KBM-7 (cell line): ENCODE measurements around the gene WDR93.
A peak's percentile ranks its signal among the peaks of the same experiment; 100 is the strongest.

Experiments
- DNase-seq: peaks from one replicate; pipeline ENCODE4 v3.0.0-alpha.2; 2015
- in situ Hi-C: fragments of 300-500 bp; cut with MboI; formaldehyde crosslinking; loops from 2 replicates; pipeline ENCODE4 v1.14.3; 2020; ENCODE audit warnings: low sequenced_read_pairs, low pct_unique_long_range_greater_than_20kb, mixed read lengths

Gene WDR93

DNA sequence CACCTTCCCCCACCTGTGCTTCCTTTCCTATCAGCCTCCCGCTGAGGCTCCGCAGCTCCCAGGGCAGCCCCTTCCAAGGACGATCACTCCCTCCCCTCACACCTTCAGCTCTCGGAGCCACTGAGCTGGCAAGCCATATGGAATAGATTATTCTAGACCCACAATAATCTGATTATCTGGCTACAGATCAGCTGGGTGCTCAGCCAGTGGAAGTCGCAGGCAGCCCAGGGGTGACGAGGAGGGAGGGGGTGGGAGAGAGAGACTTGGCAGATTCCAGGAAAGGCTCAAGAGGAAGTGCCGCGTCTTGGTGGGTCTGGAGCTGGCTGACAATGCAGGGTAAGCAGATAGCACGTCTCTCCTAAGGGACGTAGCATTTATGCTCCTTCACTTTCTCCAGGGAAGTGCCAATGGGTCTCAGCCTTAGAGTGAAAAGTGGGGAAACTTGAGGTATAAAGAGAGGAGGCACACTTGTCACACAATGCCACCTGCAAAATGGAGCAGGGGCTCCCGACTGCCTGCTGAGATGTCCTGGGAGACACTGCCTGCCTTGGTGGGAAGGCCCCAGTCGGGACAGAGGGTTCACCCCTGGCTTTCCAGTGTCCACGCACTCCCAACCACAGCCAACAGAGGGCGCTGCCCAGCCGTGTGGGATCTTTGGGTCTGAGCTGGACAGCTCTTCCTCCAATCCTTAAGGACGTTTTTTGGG lies 69.8 kb downstream of the WDR93 start:
- peak; percentile 90 for DNase-seq
- in situ Hi-C loops = loop anchor here (25.0 kb wide), 2 partner anchors 127 to 327 kb away; partner anchors contain the start of gene AP3S2

GRCh38 chr15:89761009-89761831 lies 70.6 kb downstream of the WDR93 start:
- DNase-seq = no peak
- in situ Hi-C loops = loop anchor here (25.0 kb wide), 2 partner anchors 126 to 326 kb away; partner anchors contain the start of gene AP3S2

DNA sequence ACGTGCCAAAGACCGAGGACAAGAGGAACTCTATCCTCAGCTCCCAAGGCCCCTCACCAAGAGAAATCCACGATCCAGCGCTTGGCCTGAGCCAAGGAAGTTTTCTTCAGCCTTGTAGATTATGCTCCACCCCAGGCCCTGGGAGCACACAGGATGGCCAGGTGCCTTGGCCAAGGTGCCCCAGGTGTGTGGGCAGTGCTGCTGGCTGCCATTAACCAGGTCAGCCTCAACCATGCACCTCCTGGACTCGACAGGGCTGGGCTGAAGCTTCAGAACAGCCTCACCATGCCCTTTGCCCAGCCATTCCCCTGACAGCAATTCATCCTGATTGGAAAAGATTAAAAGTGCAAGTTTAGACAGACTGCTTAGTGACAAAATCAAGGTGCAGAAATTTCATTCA lies 71.3 kb downstream of the WDR93 start:
- DNase-seq = no peak
- in situ Hi-C loops = loop anchor here (25.0 kb wide), 2 partner anchors 125 to 325 kb away; partner anchors contain the start of gene AP3S2

GRCh38 chr15:89765694-89766093 lies 75.1 kb downstream of the WDR93 start:
- no peak for DNase-seq
- in situ Hi-C loops = loop anchor here (25.0 kb wide), 2 partner anchors 122 to 322 kb away; partner anchors contain the start of gene AP3S2

DNA sequence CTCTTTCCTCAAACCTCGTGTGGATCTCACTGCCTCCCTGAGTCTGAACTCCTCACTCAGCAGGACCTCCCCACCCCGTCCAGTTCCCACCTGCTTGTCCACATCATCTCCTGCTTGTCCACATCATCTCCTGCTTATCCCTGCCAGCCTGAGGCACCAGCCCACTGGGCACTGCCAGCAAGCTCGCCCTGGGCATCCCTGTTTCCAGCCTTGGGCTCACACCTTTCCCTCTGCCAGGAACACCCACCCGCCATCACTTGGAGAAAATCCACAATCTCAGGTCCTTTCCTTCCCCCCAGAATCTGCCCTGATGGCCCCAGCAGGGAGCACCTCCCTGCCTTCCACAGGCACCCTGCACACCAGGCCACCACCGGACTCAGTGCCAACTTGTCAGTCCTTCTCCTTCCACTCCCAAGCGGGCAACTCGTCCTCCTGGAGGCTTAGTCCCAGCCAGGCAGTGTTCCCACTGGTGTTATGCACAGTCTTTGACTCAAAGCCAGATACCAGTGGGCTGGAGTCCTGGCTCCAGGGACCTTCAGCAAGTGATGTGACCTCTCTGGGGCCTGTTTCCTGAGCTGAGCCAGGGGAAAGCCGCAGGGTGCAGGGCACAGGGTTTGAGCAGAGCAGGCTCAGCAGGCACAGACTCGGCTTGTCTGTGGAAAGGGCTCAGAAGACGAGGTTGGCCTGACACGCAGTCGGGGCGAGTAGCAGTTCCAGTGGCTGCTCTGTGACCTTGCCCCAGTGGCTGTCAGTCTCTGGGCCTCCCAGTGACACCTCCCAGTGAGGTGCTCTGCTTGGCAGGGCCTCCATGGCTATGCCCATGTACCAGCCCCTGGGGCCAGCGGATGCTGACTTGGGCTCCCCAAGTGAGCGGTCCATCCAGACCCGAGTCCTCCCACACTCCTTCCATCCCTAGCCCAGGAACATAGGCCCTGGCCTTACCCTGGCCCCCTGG lies 76.0 kb downstream of the WDR93 start:
- no peak for DNase-seq
- in situ Hi-C loops = loop anchor here (25.0 kb wide), 2 partner anchors 121 to 321 kb away; partner anchors contain the start of gene AP3S2

DNA sequence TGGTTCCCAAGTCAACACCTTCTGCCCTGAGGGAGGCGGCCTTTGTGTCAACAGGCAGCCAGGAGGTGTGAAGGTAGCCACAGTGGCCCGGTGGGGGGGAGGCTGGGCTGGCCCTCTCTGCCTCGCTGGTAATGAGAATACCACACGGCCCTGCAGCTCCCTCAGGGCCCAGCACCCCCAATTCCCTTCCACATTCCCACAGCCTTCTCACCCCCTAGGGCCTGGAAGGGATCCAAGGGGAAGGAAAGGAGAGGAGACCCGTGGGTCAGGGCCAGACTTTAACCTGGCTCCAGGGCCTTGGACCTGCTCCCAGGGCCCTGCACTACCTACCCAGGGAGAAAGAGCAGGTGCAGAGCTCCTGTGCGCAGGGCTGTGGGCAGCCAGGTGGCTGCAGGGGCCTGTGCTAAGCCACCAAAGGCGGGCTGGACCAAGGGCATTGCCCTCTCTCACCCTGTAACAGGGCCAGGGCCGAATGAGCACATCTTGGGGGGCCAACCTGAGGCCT lies 76.9 kb downstream of the WDR93 start:
- DNase-seq = no peak
- in situ Hi-C loops = loop anchor here (25.0 kb wide), 2 partner anchors 120 to 320 kb away; partner anchors contain the start of gene AP3S2

- DNase-seq = no peak
- in situ Hi-C loops = loop anchor here (25.0 kb wide), 2 partner anchors 119 to 319 kb away; partner anchors contain the start of gene AP3S2
These were observed 77.5 kb downstream of the WDR93 start for GRCh38 chr15:89768071-89768500.

GRCh38 chr15:89769366-89769765 lies 78.8 kb downstream of the WDR93 start:
- DNase-seq = no peak
- in situ Hi-C loops = loop anchor here (25.0 kb wide), 2 partner anchors 118 to 318 kb away; partner anchors contain the start of gene AP3S2

- no peak for DNase-seq
- in situ Hi-C loops = loop anchor here (25.0 kb wide), 2 partner anchors 117 to 317 kb away; partner anchors contain the start of gene AP3S2
These were observed 79.4 kb downstream of the WDR93 start for GRCh38 chr15:89770041-89770440.

DNA sequence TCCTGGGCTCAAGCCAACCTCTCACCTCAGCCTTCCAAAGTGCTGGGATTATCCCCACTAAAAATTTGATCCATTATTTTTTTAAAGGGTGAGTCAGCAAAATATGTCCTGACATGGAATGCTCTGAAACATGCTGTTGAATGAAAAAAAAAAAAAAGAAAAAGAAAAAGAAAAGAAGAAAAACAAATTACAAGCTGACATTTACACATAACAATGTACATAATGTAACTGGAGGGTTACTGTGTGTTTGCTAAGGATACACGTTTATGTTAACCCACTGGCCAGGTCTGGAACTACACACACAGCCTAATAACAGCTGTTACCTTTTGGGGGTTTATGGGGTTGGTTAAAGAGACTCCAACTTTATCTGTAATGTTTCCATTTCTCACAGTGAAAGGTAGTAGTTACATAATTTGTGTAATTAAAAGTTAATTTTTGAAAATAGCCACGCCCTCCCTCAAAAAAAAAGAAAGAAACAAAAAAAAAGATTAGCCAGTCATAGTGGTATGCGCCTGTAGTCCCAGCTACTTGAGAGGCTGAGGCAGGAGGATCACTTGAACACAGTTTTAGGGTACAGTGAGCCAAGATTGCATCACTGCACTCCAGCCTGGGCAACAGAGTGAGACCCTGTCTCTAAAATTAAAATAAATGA lies 82.4 kb downstream of the WDR93 start:
- in situ Hi-C loops = loop anchor here (25.0 kb wide), 2 partner anchors 114 to 314 kb away; partner anchors contain the start of gene AP3S2
- no peak for DNase-seq

- in situ Hi-C loops = loop anchor here (25.0 kb wide), 2 partner anchors 113 to 313 kb away; partner anchors contain the start of gene AP3S2
- no peak for DNase-seq
These were observed 83.9 kb downstream of the WDR93 start for GRCh38 chr15:89774492-89774891.

DNA sequence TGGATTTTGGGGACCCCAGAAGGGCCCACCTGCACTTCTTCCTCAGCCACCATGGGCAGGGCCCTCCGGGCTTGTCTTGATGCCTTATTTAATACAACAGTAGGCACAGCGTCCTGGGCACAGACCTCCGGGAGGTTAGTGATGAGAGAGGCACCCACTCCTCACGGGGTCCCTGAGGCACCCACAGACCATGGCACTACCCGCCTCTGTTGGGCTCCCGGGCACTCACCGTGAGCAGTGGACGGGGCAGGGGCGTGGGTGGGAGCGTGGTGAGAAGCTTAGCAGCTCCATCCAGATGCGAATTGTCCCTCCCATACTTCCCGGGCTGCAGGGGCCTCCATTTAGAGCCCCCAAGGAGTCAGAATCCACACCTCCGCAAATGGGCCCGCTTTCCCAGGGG lies 85.2 kb downstream of the WDR93 start:
- in situ Hi-C loops = no loop called here
- no peak for DNase-seq

GRCh38 chr15:89776274-89777072 lies 85.9 kb downstream of the WDR93 start, which contains the start of gene MESP2:
Gene MESP2 (plus strand): TSS chr15:89776332. CDS start chr15:89776358, 26 bp downstream.
- in situ Hi-C loops = no loop called here
- DNase-seq = peak; percentile 64

DNA sequence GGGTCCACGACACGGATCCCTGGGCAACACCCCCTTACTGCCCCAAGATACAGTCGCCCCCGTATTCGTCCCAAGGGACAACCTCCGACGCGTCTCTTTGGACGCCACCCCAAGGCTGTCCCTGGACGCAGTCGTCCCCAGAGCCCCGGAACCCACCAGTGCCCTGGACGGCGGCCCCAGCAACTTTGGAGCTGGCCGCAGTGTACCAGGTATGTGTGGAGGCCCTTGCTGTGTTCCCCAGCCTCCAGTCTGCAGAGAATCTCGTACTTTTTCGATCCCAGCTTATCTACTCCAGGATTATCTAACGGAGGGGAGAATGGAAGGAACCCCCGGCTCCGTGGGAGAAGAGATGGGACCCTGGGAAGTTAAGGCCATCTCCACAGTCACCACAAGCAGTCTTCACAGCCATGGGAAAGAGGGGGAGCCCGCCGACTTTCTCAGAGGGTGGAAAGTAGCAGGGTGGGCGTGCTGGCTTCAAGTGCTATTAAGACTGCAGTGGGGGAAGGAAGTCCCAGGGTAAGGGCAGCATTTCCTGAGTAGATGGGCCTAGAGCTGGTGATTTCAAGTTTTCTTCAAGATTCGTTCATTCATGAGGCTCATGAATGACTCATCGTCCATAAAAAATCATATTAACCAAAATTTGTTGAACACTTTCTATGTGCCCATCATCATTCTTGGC lies 86.6 kb downstream of the WDR93 start:
- peak; percentile 27 for DNase-seq
- in situ Hi-C loops = no loop called here

GRCh38 chr15:89777782-89778380 lies 87.3 kb downstream of the WDR93 start:
- no peak for DNase-seq
- in situ Hi-C loops = no loop called here

DNA sequence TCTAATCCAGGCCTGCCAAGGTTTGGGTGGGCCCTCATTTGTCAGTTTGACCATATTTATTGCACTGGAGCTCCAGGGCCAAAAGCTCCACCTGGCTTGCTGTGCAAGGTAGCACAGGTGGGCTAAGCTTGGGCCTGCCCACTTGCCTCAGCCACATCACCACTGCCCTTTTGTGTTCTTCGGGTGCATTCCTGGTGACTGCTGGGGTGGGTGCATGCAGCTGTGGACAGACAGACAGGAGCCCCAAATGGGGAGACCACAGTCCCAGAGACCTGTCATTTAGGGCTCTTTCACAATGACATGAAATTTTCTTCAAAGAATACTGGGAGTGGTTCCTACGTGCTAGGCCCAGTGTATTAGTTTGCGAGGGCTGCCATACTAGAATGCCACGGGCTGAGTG lies 88.2 kb downstream of the WDR93 start:
- no peak for DNase-seq
- in situ Hi-C loops = no loop called here
